ENCODE results near the gene DZIP1.

DNA sequence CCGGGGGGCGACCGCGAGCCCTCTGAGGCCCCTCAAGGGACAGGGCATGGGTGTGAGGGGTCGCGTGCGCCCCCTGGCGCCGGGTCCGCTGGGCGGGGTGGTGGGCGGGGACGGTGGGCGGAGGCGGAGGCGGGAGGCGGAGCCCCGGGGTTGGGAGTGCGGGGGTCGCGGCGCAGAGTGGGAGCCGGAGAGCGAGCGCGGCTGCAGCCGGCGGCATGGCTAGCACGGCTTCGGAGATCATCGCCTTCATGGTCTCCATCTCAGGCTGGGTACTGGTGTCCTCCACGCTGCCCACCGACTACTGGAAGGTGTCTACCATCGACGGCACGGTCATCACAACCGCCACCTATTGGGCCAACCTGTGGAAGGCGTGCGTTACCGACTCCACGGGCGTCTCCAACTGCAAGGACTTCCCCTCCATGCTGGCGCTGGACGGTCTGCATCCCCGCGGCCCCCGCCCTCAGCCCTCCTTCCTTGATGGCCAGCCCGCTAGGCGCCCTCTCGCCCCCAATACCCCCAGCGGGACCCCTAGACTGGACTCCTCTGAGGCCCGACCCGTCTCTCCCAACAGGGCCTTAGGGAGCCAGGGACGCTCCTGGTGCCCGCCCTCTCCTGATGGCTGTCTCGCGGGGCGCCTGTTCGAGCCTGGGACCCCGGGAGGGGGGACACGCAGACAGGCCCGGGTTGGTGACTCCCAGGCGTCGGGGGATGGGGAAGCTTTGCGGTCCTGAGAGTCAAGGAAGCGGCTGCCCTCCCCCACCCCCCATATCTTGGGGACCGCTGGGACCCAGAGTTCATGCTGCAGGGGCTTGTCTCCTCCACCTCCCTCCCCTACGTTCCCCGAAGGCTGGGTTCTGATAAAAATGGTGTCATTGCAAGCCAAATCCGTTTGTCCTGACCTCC lies 91.7 kb downstream of the DZIP1 start, which contains the start of gene CLDN10:
- no peak for TF ChIP-seq POLR2AphosphoS5 (IDR thresholded peaks at IDR 0.05)
- TF ChIP-seq CTCF (IDR thresholded peaks at IDR 0.05 in 8 of 11, conservative IDR thresholded peaks at IDR 0.05 in 3 of 11): no peak
